Measurements from ENCODE around the gene SRSF9. TPM values are rescaled to one million over a fixed set of nuclear protein-coding genes. Genes with fewer than 3 reads are reported as not detected.

The SRSF9 gene
- polyA plus RNA-seq, 3 donors, result 127 to 218 (median 200) TPM

- WGBS (ENCODE audit: insufficient coverage), result no CpG with 5 or more reads among the region's 1 CpG
- H2AFZ ChIP-seq (ENCODE audit: insufficient read depth, low read depth, low read length, poor library complexity, severe bottlenecking), result no peak overlapping the region
- H3K79me2 ChIP-seq (ENCODE audit: insufficient read depth, low read length), result no peaks in the 10 kb centered on the region
- no peak overlapping the region for H3K27ac Mint-ChIP-seq
- H3K36me3 Mint-ChIP-seq, result peaks cover 0 to 4% of the 10 kb centered on the region in 2 donors
- H3K4me3 Mint-ChIP-seq, result no peak overlapping the region
- H3K9me3 ChIP-seq (replicated peaks in 1 of 2; ENCODE audit: control insufficient read depth in 1 of 2, insufficient read depth in 1 of 2, low read length in 2 of 2), result no peaks in the 10 kb centered on the region
- H3K9ac ChIP-seq (ENCODE audit: insufficient read depth, low read length, poor library complexity, severe bottlenecking), result no peak overlapping the region
- H3K4me1 Mint-ChIP-seq, result peaks cover 14% of the 10 kb centered on the region
- intact Hi-C loops (cut with micrococcal nuclease), result no loop called here
- no peaks in the 10 kb centered on the region for H3K36me3 ChIP-seq (replicated peaks in 1 of 2; ENCODE audit: control insufficient read depth in 1 of 2, insufficient read depth in 2 of 2, low read length in 2 of 2)
- no peak overlapping the region for H3K27ac ChIP-seq (ENCODE audit: low read depth in 1 of 2, low read length in 2 of 2)
- H3K27me3 ChIP-seq (ENCODE audit: control insufficient read depth in 2 of 2, insufficient read depth in 2 of 2, low read length in 2 of 2), result no peaks in the 10 kb centered on the region
- no peak for DNase-seq
- TF ChIP-seq CTCF (IDR thresholded peaks at IDR 0.05), result no peak
- peaks cover 0 to under 1% (median 0%) of the 10 kb centered on the region in 7 donors for H3K9me3 Mint-ChIP-seq
- H3K27me3 Mint-ChIP-seq (ENCODE audit: low read depth in 3 of 3), result peaks cover 0 to 1% (median 0%) of the 10 kb centered on the region in 3 donors
- H3K4me2 ChIP-seq (replicated peaks; ENCODE audit: extremely low read depth, low read length, poor library complexity, severe bottlenecking), result no peak overlapping the region
- H3K4me1 ChIP-seq (ENCODE audit: control insufficient read depth in 1 of 2, insufficient read depth in 2 of 2, low read length in 2 of 2), result peaks cover 4 to 5% of the 10 kb centered on the region in 2 donors
- no peak overlapping the region for H3K4me3 ChIP-seq (replicated peaks in 1 of 3; ENCODE audit: low read depth in 2 of 3, low read length in 3 of 3)
- H4K20me1 ChIP-seq (ENCODE audit: insufficient read depth, low read length), result no peaks in the 10 kb centered on the region
Observed at GRCh38 chr12:120479458-120479857, 9.9 kb upstream of the SRSF9 start.

GRCh38 chr12:120475643-120476042 is 6.1 kb upstream of the SRSF9 start:
- WGBS (ENCODE audit: insufficient coverage), result no CpG with 5 or more reads among the region's 1 CpG
- intact Hi-C loops (cut with micrococcal nuclease), result no loop called here

More at GRCh38 chr12:120475643-120476042, 6.1 kb upstream of the SRSF9 start:
- Mint-ChIP-seq H3K9me3 (peaks cover 0 to 2% (median 0%) of the 10 kb centered on the region in 7 donors), H3K4me1 (peaks cover 7% of the 10 kb centered on the region), H3K27me3 (ENCODE audit: low read depth in 3 of 3) (peaks cover 0 to 1% (median 0%) of the 10 kb centered on the region in 3 donors), H3K4me3 (no peak overlapping the region), H3K27ac (no peak overlapping the region), H3K36me3 (no peaks in the 10 kb centered on the region)
- no peak for TF ChIP-seq CTCF (IDR thresholded peaks at IDR 0.05)
- Histone ChIP-seq H3K4me2 (replicated peaks; ENCODE audit: extremely low read depth, low read length, poor library complexity, severe bottlenecking) (no peak overlapping the region), H3K4me1 (ENCODE audit: control insufficient read depth in 1 of 2, insufficient read depth in 2 of 2, low read length in 2 of 2) (peaks cover 2 to 6% of the 10 kb centered on the region in 2 donors), H3K36me3 (replicated peaks in 1 of 2; ENCODE audit: control insufficient read depth in 1 of 2, insufficient read depth in 2 of 2, low read length in 2 of 2) (no peaks in the 10 kb centered on the region), H3K9ac (ENCODE audit: insufficient read depth, low read length, poor library complexity, severe bottlenecking) (no peak overlapping the region), H3K79me2 (ENCODE audit: insufficient read depth, low read length) (no peaks in the 10 kb centered on the region), H3K27ac (ENCODE audit: low read depth in 1 of 2, low read length in 2 of 2) (no peak overlapping the region), H4K20me1 (ENCODE audit: insufficient read depth, low read length) (no peaks in the 10 kb centered on the region), H3K4me3 (replicated peaks in 1 of 3; ENCODE audit: low read depth in 2 of 3, low read length in 3 of 3) (no peak overlapping the region), H3K9me3 (replicated peaks in 1 of 2; ENCODE audit: control insufficient read depth in 1 of 2, insufficient read depth in 1 of 2, low read length in 2 of 2) (no peaks in the 10 kb centered on the region), H2AFZ (ENCODE audit: insufficient read depth, low read depth, low read length, poor library complexity, severe bottlenecking) (no peak overlapping the region), H3K27me3 (ENCODE audit: control insufficient read depth in 2 of 2, insufficient read depth in 2 of 2, low read length in 2 of 2) (no peaks in the 10 kb centered on the region)
- DNase-seq, result no peak

Measured in CD14-positive monocyte (primary cell).